ENCODE measurements around the gene ULK1.

Gene ULK1

GRCh38 chr12:131894313-131894860 is at the start of gene ULK1:
ULK1 (plus strand) TSS chr12:131894622; CDS start chr12:131895002, 380 bp downstream.
- peak; percentile 96 for DNase-seq (ENCODE audit: low read depth, low spot score)

GRCh38 chr12:131844656-131845055 is 49.8 kb upstream of the ULK1 start:
- DNase-seq (ENCODE audit: low read depth, low spot score): no peak

GRCh38 chr12:131845121-131845520 is 49.3 kb upstream of the ULK1 start:
- DNase-seq (ENCODE audit: low read depth, low spot score): no peak

GRCh38 chr12:131847456-131847855 is 47.0 kb upstream of the ULK1 start:
- DNase-seq (ENCODE audit: low read depth, low spot score): no peak

- no peak for DNase-seq (ENCODE audit: low read depth, low spot score)
Measured at GRCh38 chr12:131848753-131849152, 45.7 kb upstream of the ULK1 start.

GRCh38 chr12:131849700-131850553 is 44.5 kb upstream of the ULK1 start:
- DNase-seq (ENCODE audit: low read depth, low spot score): no peak

- peak; percentile 79 for DNase-seq (ENCODE audit: low read depth, low spot score)
Measured at GRCh38 chr12:131850856-131851559, 43.4 kb upstream of the ULK1 start.

- no peak for DNase-seq (ENCODE audit: low read depth, low spot score)
Measured at GRCh38 chr12:131851741-131852550, 42.5 kb upstream of the ULK1 start.

- no peak for DNase-seq (ENCODE audit: low read depth, low spot score)
Measured at GRCh38 chr12:131852551-131853299, 41.7 kb upstream of the ULK1 start.

- DNase-seq (ENCODE audit: low read depth, low spot score): no peak
Measured at GRCh38 chr12:131853832-131854797, 40.3 kb upstream of the ULK1 start.

GRCh38 chr12:131854861-131855476 is 39.5 kb upstream of the ULK1 start:
- DNase-seq (ENCODE audit: low read depth, low spot score): no peak

- DNase-seq (ENCODE audit: low read depth, low spot score): no peak
Measured at GRCh38 chr12:131855521-131856142, 38.8 kb upstream of the ULK1 start.

- no peak for DNase-seq (ENCODE audit: low read depth, low spot score)
Measured at GRCh38 chr12:131856366-131857097, 37.9 kb upstream of the ULK1 start.

- DNase-seq (ENCODE audit: low read depth, low spot score): no peak
Measured at GRCh38 chr12:131857908-131858850, 36.2 kb upstream of the ULK1 start.

- DNase-seq (ENCODE audit: low read depth, low spot score): peak; percentile 68
Measured at GRCh38 chr12:131860472-131861260, 33.8 kb upstream of the ULK1 start.

Data from astrocyte of the hippocampus (primary cell).